ENCODE measurements around the gene SNX32. TPM values are rescaled to one million over a fixed set of nuclear protein-coding genes. Genes with fewer than 3 reads are reported as not detected.

SNX32 gene
- total RNA-seq, 2 experiments from 2014 or later: 2.0 to 2.7 TPM

- Mint-ChIP-seq H3K36me3 (no peaks in the 10 kb centered on the region), H3K9me3 (no peaks in the 10 kb centered on the region), H3K4me1 (ENCODE audit: low read depth) (peaks cover 17% of the 10 kb centered on the region), H3K27ac (no peak overlapping the region), H3K27me3 (peaks cover 27% of the 10 kb centered on the region), H3K4me3 (no peak overlapping the region)
- CTCF ChIA-PET: interaction anchor here (0.7 to 4.6 kb wide), 4 partner anchors 12 to 27 kb away, joined by 3 to 51 read pairs (median 8); partner anchors contain the start of gene AP5B1
- POLR2A ChIA-PET: interaction anchor here (1.1 kb wide), 1 partner anchor 70 kb away, joined by 3 read pairs; the partner anchor contains the start of gene RNASEH2C
- intact Hi-C loops (cut with micrococcal nuclease): no loop called here
- no peak for DNase-seq
Observed at GRCh38 chr11:65790902-65791650, 42.7 kb upstream of the SNX32 start.

DNA sequence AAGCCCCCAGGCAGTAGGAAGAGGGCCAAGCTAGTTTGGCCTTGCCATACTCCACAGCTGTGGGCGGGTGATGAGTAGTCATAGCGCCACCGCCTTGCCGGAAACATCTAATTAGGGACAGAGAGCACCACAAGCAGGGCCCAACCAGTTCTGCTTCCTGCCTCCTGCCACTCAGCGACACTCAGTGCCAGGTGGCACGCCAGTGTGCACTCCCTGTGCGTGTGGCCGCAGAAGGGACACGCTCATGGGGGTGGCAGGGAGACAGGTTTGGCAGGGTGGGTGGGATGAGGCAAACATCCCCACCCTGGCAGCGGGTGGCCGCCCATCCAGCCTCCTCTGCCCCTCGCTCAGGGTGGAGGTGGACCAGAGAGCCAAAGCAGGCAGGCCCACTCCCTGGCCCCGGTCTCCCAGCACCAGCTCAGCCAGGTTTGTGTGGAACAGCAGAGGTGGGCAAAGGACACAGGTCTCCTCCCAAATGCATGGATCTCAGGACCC is 42.0 kb upstream of the SNX32 start:
- intact Hi-C loops (cut with micrococcal nuclease): no loop called here
- Mint-ChIP-seq H3K27ac (no peak overlapping the region), H3K4me3 (no peak overlapping the region), H3K36me3 (no peaks in the 10 kb centered on the region), H3K9me3 (no peaks in the 10 kb centered on the region), H3K4me1 (ENCODE audit: low read depth) (peaks cover 17% of the 10 kb centered on the region), H3K27me3 (peaks cover 26% of the 10 kb centered on the region)
- POLR2A ChIA-PET: no interaction called here
- CTCF ChIA-PET: interaction anchor here (0.7 to 4.6 kb wide), 4 partner anchors 13 to 93 kb away, joined by 3 to 51 read pairs (median 8); partner anchors contain the start of gene AP5B1
- DNase-seq: peak; percentile 84

GRCh38 chr11:65792456-65792855 is 41.3 kb upstream of the SNX32 start:
- no peaks in the 10 kb centered on the region for H3K9me3 Mint-ChIP-seq
- no peaks in the 10 kb centered on the region for H3K36me3 Mint-ChIP-seq
- H3K4me1 Mint-ChIP-seq (ENCODE audit: low read depth): peaks cover 14% of the 10 kb centered on the region
- H3K27ac Mint-ChIP-seq: no peak overlapping the region
- DNase-seq: no peak
- intact Hi-C loops (cut with micrococcal nuclease): no loop called here
- ChIA-PET CTCF (interaction anchor here (0.9 to 4.6 kb wide), 4 partner anchors 14 to 98 kb away, joined by 3 to 51 read pairs (median 8); partner anchors contain the start of genes AP5B1 and CCDC85B), POLR2A (no interaction called here)
- peaks cover 22% of the 10 kb centered on the region for H3K27me3 Mint-ChIP-seq
- no peak overlapping the region for H3K4me3 Mint-ChIP-seq

- ChIA-PET POLR2A (no interaction called here), CTCF (interaction anchor here (0.9 to 4.6 kb wide), 4 partner anchors 14 to 98 kb away, joined by 3 to 51 read pairs (median 8); partner anchors contain the start of genes AP5B1 and CCDC85B)
- intact Hi-C loops (cut with micrococcal nuclease): no loop called here
- H3K4me3 Mint-ChIP-seq: no peak overlapping the region
- no peak overlapping the region for H3K27ac Mint-ChIP-seq
- H3K36me3 Mint-ChIP-seq: no peaks in the 10 kb centered on the region
- H3K9me3 Mint-ChIP-seq: no peaks in the 10 kb centered on the region
- peaks cover 20% of the 10 kb centered on the region for H3K27me3 Mint-ChIP-seq
- H3K4me1 Mint-ChIP-seq (ENCODE audit: low read depth): peaks cover 11% of the 10 kb centered on the region
- DNase-seq: no peak
Observed at GRCh38 chr11:65793144-65793581, 40.6 kb upstream of the SNX32 start.

DNA sequence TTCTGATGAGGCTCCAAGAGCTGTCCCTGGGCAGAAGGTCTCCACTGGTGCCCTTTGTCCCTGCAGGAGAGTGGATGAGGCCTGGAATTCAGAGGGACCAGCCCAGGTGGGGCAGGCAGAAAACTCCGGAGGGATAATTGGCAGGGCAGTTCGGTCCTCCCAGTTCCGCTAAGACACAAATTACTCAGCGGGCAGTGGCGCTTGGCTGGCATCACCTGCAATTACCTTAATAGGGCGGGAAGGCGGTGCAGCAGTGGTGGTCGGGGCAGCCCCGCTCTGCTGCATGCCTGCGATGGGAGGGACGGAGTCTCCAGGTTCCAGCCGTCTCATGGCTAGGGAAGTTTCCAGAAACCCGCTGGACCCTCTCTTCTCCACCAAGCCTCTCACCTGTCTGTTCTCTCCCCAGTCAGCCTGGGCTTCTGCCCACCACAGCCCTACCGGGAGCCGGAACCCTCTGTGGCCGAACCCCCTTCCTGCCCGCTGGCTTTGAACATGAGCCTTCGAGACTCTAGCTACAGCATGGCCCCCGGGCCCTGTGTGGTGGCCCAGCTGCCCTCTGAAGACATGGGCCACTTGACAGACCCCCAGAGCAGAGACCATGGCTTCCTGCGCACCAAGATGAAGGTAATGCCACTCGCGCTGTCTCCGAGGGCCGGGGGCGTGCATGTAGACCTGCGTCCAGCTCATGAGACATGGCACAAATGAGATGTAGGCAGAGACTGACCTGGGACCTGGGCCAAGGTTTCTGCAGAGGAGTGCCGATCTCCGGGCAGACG is 40.0 kb upstream of the SNX32 start:
- intact Hi-C loops (cut with micrococcal nuclease): no loop called here
- DNase-seq: no peak
- H3K4me3 Mint-ChIP-seq: no peak overlapping the region
- H3K4me1 Mint-ChIP-seq (ENCODE audit: low read depth): peaks cover 10% of the 10 kb centered on the region
- ChIA-PET POLR2A (no interaction called here), CTCF (interaction anchor here (1.0 to 4.6 kb wide), 2 partner anchors 15 to 24 kb away, joined by 3 to 51 read pairs; partner anchors contain the start of gene AP5B1)
- H3K27ac Mint-ChIP-seq: no peak overlapping the region
- peaks cover 14% of the 10 kb centered on the region for H3K27me3 Mint-ChIP-seq
- H3K36me3 Mint-ChIP-seq: no peaks in the 10 kb centered on the region
- no peaks in the 10 kb centered on the region for H3K9me3 Mint-ChIP-seq

DNA sequence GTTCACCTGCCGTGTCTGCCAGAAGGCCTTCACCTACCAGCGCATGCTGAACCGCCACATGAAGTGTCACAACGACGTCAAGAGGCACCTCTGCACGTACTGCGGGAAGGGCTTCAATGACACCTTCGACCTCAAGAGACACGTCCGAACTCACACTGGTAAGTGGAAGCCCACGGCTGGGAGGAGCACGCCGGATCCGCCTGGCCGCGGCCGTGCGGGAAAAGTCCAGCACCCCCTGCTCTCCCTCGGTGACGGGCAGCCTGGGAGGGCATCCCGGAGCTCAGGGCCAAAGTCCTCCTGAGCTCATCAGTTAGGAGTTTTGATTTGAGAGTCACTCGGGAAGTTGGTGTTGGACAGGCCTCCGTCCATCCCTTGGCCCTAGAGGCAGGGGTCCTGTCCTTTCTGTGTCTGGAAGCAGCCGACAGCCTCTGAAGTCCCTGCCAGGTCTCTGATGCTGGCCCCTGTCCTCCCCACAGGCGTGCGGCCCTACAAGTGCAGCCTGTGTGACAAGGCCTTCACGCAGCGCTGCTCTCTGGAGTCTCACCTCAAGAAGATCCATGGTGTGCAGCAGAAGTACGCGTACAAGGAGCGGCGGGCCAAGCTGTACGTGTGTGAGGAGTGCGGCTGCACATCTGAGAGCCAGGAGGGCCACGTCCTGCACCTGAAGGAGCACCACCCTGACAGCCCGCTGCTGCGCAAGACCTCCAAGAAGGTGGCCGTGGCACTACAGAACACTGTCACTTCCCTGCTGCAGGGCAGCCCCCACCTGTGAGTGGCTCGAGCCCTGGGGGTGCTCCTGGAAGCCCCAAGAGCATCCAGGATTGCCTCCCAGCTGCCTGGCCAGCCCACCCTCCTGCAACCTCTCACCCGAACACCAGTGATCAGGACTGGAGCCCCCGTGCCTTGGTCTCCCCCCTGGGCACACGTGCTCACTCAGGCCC is 38.9 kb upstream of the SNX32 start:
- Mint-ChIP-seq H3K27me3 (peaks cover 7% of the 10 kb centered on the region), H3K4me1 (ENCODE audit: low read depth) (peaks cover 10% of the 10 kb centered on the region), H3K9me3 (no peaks in the 10 kb centered on the region), H3K4me3 (no peak overlapping the region), H3K27ac (no peak overlapping the region), H3K36me3 (no peaks in the 10 kb centered on the region)
- intact Hi-C loops (cut with micrococcal nuclease): no loop called here
- ChIA-PET CTCF (interaction anchor here (1.0 to 1.2 kb wide), 2 partner anchors 15 to 23 kb away, joined by 3 to 5 read pairs; partner anchors contain the start of gene AP5B1), POLR2A (no interaction called here)
- DNase-seq: no peak

GRCh38 chr11:65796726-65797601 is 36.8 kb upstream of the SNX32 start:
- H3K27me3 Mint-ChIP-seq: peaks cover 9% of the 10 kb centered on the region
- H3K4me1 Mint-ChIP-seq (ENCODE audit: low read depth): peaks cover 3% of the 10 kb centered on the region
- no peak for DNase-seq
- no peaks in the 10 kb centered on the region for H3K9me3 Mint-ChIP-seq
- CTCF ChIA-PET: interaction anchor here (1.3 kb wide), 1 partner anchor 17 kb away, joined by 7 read pairs; the partner anchor contains the start of gene AP5B1
- no peak overlapping the region for H3K4me3 Mint-ChIP-seq
- intact Hi-C loops (cut with micrococcal nuclease): no loop called here
- POLR2A ChIA-PET: no interaction called here
- H3K36me3 Mint-ChIP-seq: no peaks in the 10 kb centered on the region
- no peak overlapping the region for H3K27ac Mint-ChIP-seq

- Mint-ChIP-seq H3K9me3 (no peaks in the 10 kb centered on the region), H3K4me1 (ENCODE audit: low read depth) (no peaks in the 10 kb centered on the region), H3K27ac (no peak overlapping the region), H3K36me3 (no peaks in the 10 kb centered on the region), H3K4me3 (no peak overlapping the region), H3K27me3 (peaks cover 9% of the 10 kb centered on the region)
- no peak for DNase-seq
- intact Hi-C loops (cut with micrococcal nuclease): no loop called here
- ChIA-PET POLR2A (no interaction called here), CTCF (interaction anchor here (0.9 to 1.4 kb wide), 3 partner anchors 18 to 88 kb away, joined by 3 to 7 read pairs (median 4); partner anchors contain the start of gene AP5B1)
Observed at GRCh38 chr11:65797711-65798110, 36.1 kb upstream of the SNX32 start.

DNA sequence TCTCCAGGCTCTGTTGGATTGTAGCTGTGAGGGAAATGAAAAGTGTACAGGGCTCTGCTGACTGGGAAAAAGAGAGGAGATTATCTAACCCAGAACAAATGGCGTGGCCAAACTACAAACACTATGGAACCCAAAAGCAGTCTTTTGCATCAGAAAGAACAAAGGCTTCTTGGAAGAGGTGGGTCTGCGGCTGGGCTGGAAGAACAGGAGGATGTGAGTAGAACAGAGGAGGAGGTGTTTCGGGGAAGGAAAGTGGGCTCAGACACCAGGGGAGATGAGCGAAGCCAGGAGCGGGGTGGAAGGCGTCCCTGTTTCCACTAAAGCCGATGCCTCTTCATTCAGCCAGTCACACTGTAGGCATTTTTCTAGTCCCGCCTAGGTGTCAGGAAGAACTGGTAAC is 34.9 kb upstream of the SNX32 start:
- Mint-ChIP-seq H3K27ac (no peak overlapping the region), H3K36me3 (no peaks in the 10 kb centered on the region), H3K9me3 (no peaks in the 10 kb centered on the region), H3K4me1 (ENCODE audit: low read depth) (no peaks in the 10 kb centered on the region), H3K4me3 (no peak overlapping the region), H3K27me3 (peaks cover 19% of the 10 kb centered on the region)
- ChIA-PET CTCF (interaction anchor here (0.9 to 1.4 kb wide), 2 partner anchors 19 to 87 kb away, joined by 3 to 4 read pairs; no protein-coding TSS in a partner anchor), POLR2A (no interaction called here)
- DNase-seq: no peak
- intact Hi-C loops (cut with micrococcal nuclease): no loop called here

GRCh38 chr11:65801153-65801987 is 32.4 kb upstream of the SNX32 start:
- intact Hi-C loops (cut with micrococcal nuclease): no loop called here
- Mint-ChIP-seq H3K9me3 (no peaks in the 10 kb centered on the region), H3K27me3 (peaks cover 22% of the 10 kb centered on the region), H3K27ac (no peak overlapping the region), H3K36me3 (no peaks in the 10 kb centered on the region), H3K4me3 (no peak overlapping the region), H3K4me1 (ENCODE audit: low read depth) (no peaks in the 10 kb centered on the region)
- CTCF ChIA-PET: interaction anchor here (1.4 kb wide), 1 partner anchor 22 kb away, joined by 8 read pairs; no protein-coding TSS in a partner anchor
- POLR2A ChIA-PET: no interaction called here
- no peak for DNase-seq

Data from activated CD4-positive, alpha-beta memory T cell treated with anti-CD3 and anti-CD28 coated beads for 36 hours (primary cell).